AG09319 (cell line): Measurements from ENCODE around the gene SPTBN5.

Experiments used
- DNase-seq: peaks from one replicate; pipeline ENCODE4 v3.0.0-alpha.2; 2010; ENCODE audit warnings: low read depth; ENCODE audit errors: extremely low read depth
- TF ChIP-seq, protein P1 (sequence below): IDR thresholded peaks from 2 replicates; pipeline ENCODE4 v1.5.1; 2011; ENCODE audit warnings: low read depth, mild to moderate bottlenecking, inconsistent platforms, low read length, moderate library complexity

The SPTBN5 gene

DNA sequence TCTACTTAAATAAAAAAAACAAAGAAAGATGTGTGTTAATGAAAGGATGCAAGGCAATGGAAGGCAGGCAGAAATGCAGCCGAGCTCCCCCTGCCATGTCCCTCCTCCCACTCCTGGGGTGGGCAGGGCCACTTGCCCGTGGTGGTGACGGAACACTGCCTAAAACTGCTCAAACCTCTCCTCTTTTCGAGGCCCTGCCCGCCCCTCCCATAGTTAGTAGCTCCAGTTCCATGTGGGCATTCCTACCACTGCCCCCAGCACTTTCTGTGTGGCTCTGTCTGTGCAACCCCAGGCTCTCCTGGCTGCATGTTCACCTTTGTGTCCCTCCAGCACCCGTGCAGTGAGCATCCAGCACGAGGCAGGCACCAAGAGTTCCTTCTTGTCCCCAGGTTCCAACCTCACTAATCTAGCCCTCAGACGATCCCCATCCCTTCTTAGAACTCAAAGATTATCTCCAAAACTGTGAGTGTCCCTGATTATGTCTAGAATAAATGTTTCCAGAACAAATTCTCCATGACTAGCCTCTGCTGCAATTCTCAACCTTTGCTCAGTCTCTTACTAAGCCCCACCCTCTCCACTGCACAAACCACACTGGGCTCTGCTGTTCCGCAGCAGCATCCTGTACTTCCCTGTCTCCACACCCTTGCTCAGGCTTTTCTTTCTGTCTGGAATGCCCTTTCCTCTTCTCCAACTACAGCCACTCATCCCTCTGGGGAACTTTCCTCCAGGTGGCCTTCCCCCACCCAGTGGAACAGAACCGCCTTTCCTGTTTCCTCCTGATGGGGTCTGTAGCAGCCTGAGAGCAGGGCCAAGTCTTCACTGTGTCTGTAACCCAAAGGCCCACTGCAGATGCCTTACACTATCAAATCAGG lies 32.6 kb upstream of the SPTBN5 start:
- TF ChIP-seq, protein P1, sequence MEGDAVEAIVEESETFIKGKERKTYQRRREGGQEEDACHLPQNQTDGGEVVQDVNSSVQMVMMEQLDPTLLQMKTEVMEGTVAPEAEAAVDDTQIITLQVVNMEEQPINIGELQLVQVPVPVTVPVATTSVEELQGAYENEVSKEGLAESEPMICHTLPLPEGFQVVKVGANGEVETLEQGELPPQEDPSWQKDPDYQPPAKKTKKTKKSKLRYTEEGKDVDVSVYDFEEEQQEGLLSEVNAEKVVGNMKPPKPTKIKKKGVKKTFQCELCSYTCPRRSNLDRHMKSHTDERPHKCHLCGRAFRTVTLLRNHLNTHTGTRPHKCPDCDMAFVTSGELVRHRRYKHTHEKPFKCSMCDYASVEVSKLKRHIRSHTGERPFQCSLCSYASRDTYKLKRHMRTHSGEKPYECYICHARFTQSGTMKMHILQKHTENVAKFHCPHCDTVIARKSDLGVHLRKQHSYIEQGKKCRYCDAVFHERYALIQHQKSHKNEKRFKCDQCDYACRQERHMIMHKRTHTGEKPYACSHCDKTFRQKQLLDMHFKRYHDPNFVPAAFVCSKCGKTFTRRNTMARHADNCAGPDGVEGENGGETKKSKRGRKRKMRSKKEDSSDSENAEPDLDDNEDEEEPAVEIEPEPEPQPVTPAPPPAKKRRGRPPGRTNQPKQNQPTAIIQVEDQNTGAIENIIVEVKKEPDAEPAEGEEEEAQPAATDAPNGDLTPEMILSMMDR: no peak
- no peak for DNase-seq

DNA sequence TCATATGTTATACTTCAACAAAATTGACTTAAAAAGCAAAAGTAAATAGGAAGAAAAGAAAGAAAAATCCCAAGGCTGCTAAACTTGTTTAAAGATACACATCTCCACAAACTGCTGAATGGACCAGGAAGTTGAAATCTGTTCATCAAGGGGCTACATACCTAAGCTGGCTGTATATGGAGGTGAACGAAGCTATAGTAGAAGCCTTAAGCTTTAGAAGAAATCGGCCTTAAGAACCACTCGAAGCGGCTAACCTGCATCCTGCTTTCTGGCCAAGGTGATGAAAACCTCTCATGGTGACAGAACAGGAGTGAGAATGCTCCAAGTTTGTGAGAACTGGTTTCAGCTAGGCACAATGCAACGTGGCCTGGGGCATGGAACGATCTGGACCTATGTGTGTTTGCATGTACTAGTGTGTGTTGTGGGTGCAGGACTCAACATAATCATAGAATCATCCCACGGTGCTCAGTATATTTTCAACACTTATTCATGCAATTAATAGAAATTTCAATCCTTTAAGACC lies 31.3 kb upstream of the SPTBN5 start:
- DNase-seq: no peak
- TF ChIP-seq, protein P1: no peak

- DNase-seq: no peak
- TF ChIP-seq, protein P1: no peak
Observed at GRCh38 chr15:41923401-41923997, 29.6 kb upstream of the SPTBN5 start.

DNA sequence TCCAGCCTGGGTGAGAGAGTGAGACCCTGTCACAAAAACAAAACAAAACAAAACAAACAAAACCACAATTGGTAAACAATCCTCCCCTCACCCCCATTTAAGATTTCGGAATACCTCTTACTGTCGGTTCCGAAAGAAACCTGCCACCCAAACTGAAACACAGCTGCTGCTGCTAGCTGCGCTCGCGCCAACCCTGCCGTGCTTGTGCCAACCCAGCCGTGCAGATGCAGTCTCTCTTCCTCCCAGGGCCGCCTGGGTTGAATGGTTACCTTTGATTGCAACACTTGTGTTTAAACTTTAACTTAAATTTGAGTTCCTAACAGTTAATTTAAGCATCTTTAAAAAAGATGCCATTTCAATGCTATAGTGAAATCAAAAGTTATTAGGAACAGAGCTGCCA lies 28.5 kb upstream of the SPTBN5 start:
- no peak for DNase-seq

GRCh38 chr15:41921639-41922038 lies 27.8 kb upstream of the SPTBN5 start:
- TF ChIP-seq, protein P1: no peak
- no peak for DNase-seq

More for the DNA sequence above, 28.5 kb upstream of the SPTBN5 start:
- TF ChIP-seq, protein P1: no peak

- DNase-seq: no peak
Observed at GRCh38 chr15:41921167-41921566, 27.3 kb upstream of the SPTBN5 start.

More at GRCh38 chr15:41921167-41921566, 27.3 kb upstream of the SPTBN5 start:
- TF ChIP-seq, protein P1: no peak
